Mesendoderm (in vitro differentiated cells): ENCODE data around the gene SKA3. TPM values are rescaled to one million over a fixed set of nuclear protein-coding genes. Genes with fewer than 3 reads are reported as not detected.

Source experiments
- small RNA-seq: library from polyadenylated mRNA; stranded (forward); fragments of <200 nt; extraction: miRNeasy Mini kit (QIAGEN cat#:217004); gene quantifications from one replicate; pipeline ENCODE3, GENCODE V24; 2013; ENCODE audit not compliant: insufficient read depth

The SKA3 gene

Small RNA genes lying within 50 kb of the gene (small RNA-seq; reads per million reads assigned to genes)
- gene AL158032.1 (not detected), gene RF00086 (not detected), gene RF02116 (not detected)
